PFSK-1 (cell line): ENCODE measurements around the gene NATD1.

Experiments used
- POLR2AphosphoS5 ChIP-seq: IDR thresholded peaks from 2 replicates; pipeline ENCODE4 v1.6.1; 2012; ENCODE audit warnings: low read depth, mild to moderate bottlenecking, control low read depth, low read length, moderate library complexity
- REST ChIP-seq, 2 experiments: IDR thresholded peaks; 2 replicates each; pipeline versions ENCODE4 v1.6.1 to v1.8.0; 2011 to 2012; ENCODE audit warnings: low read depth in 2 of 2, low read length in 2 of 2, control low read depth in 1 of 2, inconsistent platforms in 1 of 2, mild to moderate bottlenecking in 1 of 2, moderate library complexity in 1 of 2; ENCODE audit not compliant: insufficient read depth in 1 of 2

GRCh38 chr17:21213638-21214014 is 39.6 kb downstream of the NATD1 start:
- TF ChIP-seq POLR2AphosphoS5 (no peak), REST (IDR thresholded peaks at IDR 0.05; ENCODE audit: insufficient read depth in 1 of 2, low read depth in 2 of 2, low read length in 2 of 2) (no peak)
